ENCODE data around the gene ZBTB7C. TPM values are rescaled to one million over a fixed set of nuclear protein-coding genes. Genes with fewer than 3 reads are reported as not detected.

ZBTB7C gene
- polyA plus RNA-seq, 2 of the 4 experiments (the other 2 are of a cell fraction) = 0.10 to 0.12 TPM

- TF ChIP-seq HDAC2 (IDR thresholded peaks at IDR 0.05) = no peak
- TF ChIP-seq MAX (IDR thresholded peaks at IDR 0.05) = no peak
- no peak for TF ChIP-seq USF2 (IDR thresholded peaks at IDR 0.05)
- no peak for TF ChIP-seq HEYL (CRISPR knock-in tag; IDR thresholded peaks at IDR 0.05)
- no peak for TF ChIP-seq MYC (IDR thresholded peaks at IDR 0.05; ENCODE audit: borderline replicate concordance, low read length)
- TF ChIP-seq JUNB (IDR thresholded peaks at IDR 0.05) = no peak
- TF ChIP-seq SREBF2 (IDR thresholded peaks at IDR 0.05) = no peak
- no peak for TF ChIP-seq HES2 (IDR thresholded peaks at IDR 0.05)
These were observed 145.9 kb downstream of the ZBTB7C start (continued) for GRCh38 chr18:48263192-48263853.

GRCh38 chr18:48260237-48260636 lies 148.9 kb downstream of the ZBTB7C start:
- DNase-seq (ENCODE audit: low read depth in 1 of 2, low spot score in 1 of 2) (no peak), ATAC-seq (no peak), FAIRE-seq (no peak)
- CTCF ChIA-PET = no interaction called here
- WGBS (ENCODE audit: missing lambda C conversion rate) = 50% methylated on average over 2 of the region's 2 CpGs
- H3K4me3 ChIP-seq = no peak overlapping the region
- no peaks in the 10 kb centered on the region for H3K4me1 ChIP-seq
- no peak overlapping the region for H3K27ac ChIP-seq
- H3K9me3 ChIP-seq = peaks cover 11% of the 10 kb centered on the region; the same call in 2 of the 3 replicates
- TF ChIP-seq ZC3H11A (IDR thresholded peaks at IDR 0.05) = no peak
- TF ChIP-seq NFE2L2 (conservative IDR thresholded peaks at IDR 0.05; ENCODE audit: low read length) = no peak
- TF ChIP-seq HMGXB4 (CRISPR knock-in tag; IDR thresholded peaks at IDR 0.05; ENCODE audit: borderline replicate concordance) = no peak
- POLR2A ChIA-PET = no interaction called here
- H3K4me2 ChIP-seq = no peak overlapping the region

GRCh38 chr18:48256848-48257247 lies 152.3 kb downstream of the ZBTB7C start:
- no peak overlapping the region for H3K4me3 ChIP-seq
- H3K9me3 ChIP-seq = peaks cover 11% of the 10 kb centered on the region; the same call in 2 of the 3 replicates
- TF ChIP-seq EHF (CRISPR knock-in tag; IDR thresholded peaks at IDR 0.05) (no peak), TP53 (CRISPR knock-in tag; IDR thresholded peaks at IDR 0.05) (no peak), FOSB (CRISPR knock-in tag; IDR thresholded peaks at IDR 0.05) (no peak)
- H3K4me1 ChIP-seq = no peaks in the 10 kb centered on the region
- DNase-seq (ENCODE audit: low read depth in 1 of 2, low spot score in 1 of 2) (no peak), ATAC-seq (no peak), FAIRE-seq (no peak)
- no peak overlapping the region for H3K4me2 ChIP-seq
- POLR2A ChIA-PET = no interaction called here
- CTCF ChIA-PET = no interaction called here
- H3K27ac ChIP-seq = no peak overlapping the region

- no peaks in the 10 kb centered on the region for H3K4me1 ChIP-seq
- no peak overlapping the region for H3K27ac ChIP-seq
- no peak for ATAC-seq
- TF ChIP-seq REST (IDR thresholded peaks at IDR 0.05) (no peak), SMC3 (IDR thresholded peaks at IDR 0.05) (no peak), FOXS1 (CRISPR knock-in tag; IDR thresholded peaks at IDR 0.05) (no peak), PBX3 (IDR thresholded peaks at IDR 0.05) (no peak), ZC3H11A (IDR thresholded peaks at IDR 0.05) (no peak), NFE2L2 (conservative IDR thresholded peaks at IDR 0.05; ENCODE audit: low read length) (no peak), RARB (CRISPR knock-in tag; IDR thresholded peaks at IDR 0.05) (no peak), RFX5 (IDR thresholded peaks at IDR 0.05) (no peak), HES2 (IDR thresholded peaks at IDR 0.05) (no peak), ESRRA (IDR thresholded peaks at IDR 0.05; ENCODE audit: borderline replicate concordance, low read length) (no peak), JUNB (IDR thresholded peaks at IDR 0.05) (no peak), HOXA7 (CRISPR knock-in tag; IDR thresholded peaks at IDR 0.05) (no peak)
- ChIA-PET CTCF (interaction anchor here (1.1 kb wide), 1 partner anchor 199 kb away, joined by 3 read pairs; no protein-coding TSS in a partner anchor), POLR2A (no interaction called here)
- FAIRE-seq = no peak
- no peak for DNase-seq (ENCODE audit: low read depth in 1 of 2, low spot score in 1 of 2)
- no peak overlapping the region for H3K4me3 ChIP-seq
- 53% methylated on average over 10 of the region's 10 CpGs for WGBS (ENCODE audit: missing lambda C conversion rate)
- H3K4me2 ChIP-seq = no peak overlapping the region
- H3K9me3 ChIP-seq = peaks cover 11% of the 10 kb centered on the region; the same call in 2 of the 3 replicates
These were observed 155.0 kb downstream of the ZBTB7C start for GRCh38 chr18:48254077-48254602.

All from A549 (cell line).